Esophagus squamous epithelium (tissue), 5 donors: Measurements from ENCODE around the gene WIZ. TPM values are rescaled to one million over a fixed set of nuclear protein-coding genes. Genes with fewer than 3 reads are reported as not detected.

Source experiments
- DNase-seq: peaks from one replicate; lab custom pipeline; 2025; lab: John Stamatoyannopoulos, UW
- H3K27ac ChIP-seq, 4 donors: fragments of 200-600 bp; sonication (generic); one replicate each; pipeline ENCODE4 v1.5.1; 2016 to 2019; ENCODE audit warnings: mild to moderate bottlenecking in 1 of 4
- H3K27me3 ChIP-seq, 4 donors: fragments of 200-600 bp; sonication (generic); 1 replicate in 3 of 4; 2 replicates in 1 of 4; pipeline versions ENCODE4 v1.5.1 to v1.6.0; 2017 to 2021; ENCODE audit warnings: antibody characterized with exemption in 1 of 4
- H3K36me3 ChIP-seq, 3 donors: fragments of 200-600 bp; sonication (generic); one replicate each; pipeline ENCODE4 v1.5.1; 2016 to 2019
- H3K4me1 ChIP-seq, 3 donors: fragments of 200-600 bp; sonication (generic); one replicate each; pipeline ENCODE4 v1.5.1; 2017 to 2019
- H3K4me3 ChIP-seq, 4 donors: fragments of 200-600 bp; sonication (generic); 1 replicate in 3 of 4; 2 replicates in 1 of 4; pipeline ENCODE4 v1.5.1; 2016 to 2019; ENCODE audit warnings: mild to moderate bottlenecking in 2 of 4, moderate library complexity in 1 of 4
- H3K9me3 ChIP-seq, 3 donors: fragments of 200-600 bp; sonication (generic); one replicate each; pipeline ENCODE4 v1.5.1; 2016 to 2019
- POLR2A ChIP-seq, 4 donors: fragments of 450-650 bp; IDR thresholded peaks; one replicate each; pipeline ENCODE4 v1.6.1; 2017; ENCODE audit warnings: antibody characterized with exemption in 4 of 4, mild to moderate bottlenecking in 4 of 4, moderate library complexity in 3 of 4
- WGBS, 2 donors: methylation state at CpG; one replicate each; pipeline ENCODE4 v1.1.5; 2018; 5-methylcytosine and 5-hydroxymethylcytosine counted together
- intact Hi-C: fragments of 100-400 bp; cut with DNase I; formaldehyde crosslinking; loops from one replicate; pipeline ENCODE4 v1.15.0; 2022
- total RNA-seq, 4 donors: library from RNA; depleted of rRNA; stranded (reverse); fragments of >200 nt; gene quantifications; one replicate each; pipeline ENCODE4 v1.1.0, GENCODE V29; 2016
- TF ChIP-seq, protein P1 (sequence below), 6 experiments: fragments of 450-650 bp in 4 of 6; fragments of 200-600 bp in 2 of 6; sonication (generic) in 2 of 6; IDR thresholded peaks; one replicate each; pipeline ENCODE4 v1.5.1; 2016 to 2019; ENCODE audit warnings: antibody characterized with exemption in 6 of 6, mild to moderate bottlenecking in 4 of 6, moderate library complexity in 4 of 6
- donor health status: DM: yes; HTN: yes; CAD: no.

WIZ gene
- total RNA-seq, 4 donors from 2014 or later: 17.2 to 36.5 (median 30.0) TPM

DNA sequence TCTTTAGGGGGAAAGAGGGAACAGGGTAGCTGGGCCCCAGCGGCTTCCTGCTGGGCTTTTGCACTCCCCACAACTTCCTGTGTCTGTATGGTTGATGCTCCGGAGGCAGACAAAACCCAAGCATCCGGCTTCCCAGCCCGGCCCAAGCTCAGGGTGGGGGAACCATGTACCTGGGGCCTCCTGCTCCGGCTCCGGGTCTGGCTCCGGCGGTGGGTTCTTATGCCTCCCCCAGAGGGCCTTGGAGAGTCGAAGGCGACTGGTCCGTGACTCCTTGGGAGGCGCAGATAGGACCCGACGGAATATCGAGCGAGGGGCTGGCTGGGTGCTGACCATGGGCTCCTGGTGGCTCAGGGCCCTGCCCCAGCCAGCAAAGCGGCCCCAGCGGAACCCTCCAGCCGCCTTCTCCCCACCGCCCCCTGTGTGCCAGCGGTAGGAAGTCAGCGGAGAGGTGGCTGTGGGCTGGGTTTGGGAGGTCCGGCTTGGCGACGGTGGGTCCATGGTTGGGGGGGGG lies 14.2 kb upstream of the WIZ start:
- Histone ChIP-seq H3K27ac (peak overlapping the region; percentile 55 to 84 (median 68)), H3K27me3 (peaks cover 0 to 42% (median 0%) of the 10 kb centered on the region in 4 donors), H3K4me1 (peaks cover 0 to 26% (median 5%) of the 10 kb centered on the region in 3 donors), H3K36me3 (no peaks in the 10 kb centered on the region), H3K9me3 (no peaks in the 10 kb centered on the region), H3K4me3 (peak overlapping the region; percentile 25 to 63 (median 42))
- intact Hi-C loops: no loop called here
- peak; percentile 20 for DNase-seq
- TF ChIP-seq, protein P1, sequence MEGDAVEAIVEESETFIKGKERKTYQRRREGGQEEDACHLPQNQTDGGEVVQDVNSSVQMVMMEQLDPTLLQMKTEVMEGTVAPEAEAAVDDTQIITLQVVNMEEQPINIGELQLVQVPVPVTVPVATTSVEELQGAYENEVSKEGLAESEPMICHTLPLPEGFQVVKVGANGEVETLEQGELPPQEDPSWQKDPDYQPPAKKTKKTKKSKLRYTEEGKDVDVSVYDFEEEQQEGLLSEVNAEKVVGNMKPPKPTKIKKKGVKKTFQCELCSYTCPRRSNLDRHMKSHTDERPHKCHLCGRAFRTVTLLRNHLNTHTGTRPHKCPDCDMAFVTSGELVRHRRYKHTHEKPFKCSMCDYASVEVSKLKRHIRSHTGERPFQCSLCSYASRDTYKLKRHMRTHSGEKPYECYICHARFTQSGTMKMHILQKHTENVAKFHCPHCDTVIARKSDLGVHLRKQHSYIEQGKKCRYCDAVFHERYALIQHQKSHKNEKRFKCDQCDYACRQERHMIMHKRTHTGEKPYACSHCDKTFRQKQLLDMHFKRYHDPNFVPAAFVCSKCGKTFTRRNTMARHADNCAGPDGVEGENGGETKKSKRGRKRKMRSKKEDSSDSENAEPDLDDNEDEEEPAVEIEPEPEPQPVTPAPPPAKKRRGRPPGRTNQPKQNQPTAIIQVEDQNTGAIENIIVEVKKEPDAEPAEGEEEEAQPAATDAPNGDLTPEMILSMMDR (IDR thresholded peaks at IDR 0.05): no peak
- TF ChIP-seq POLR2A (IDR thresholded peaks at IDR 0.05): no peak
- WGBS, 2 donors: 40% methylated on average over 1 of the region's 25 CpGs; no CpG with 5 or more reads in 1 of the 2 donors

DNA sequence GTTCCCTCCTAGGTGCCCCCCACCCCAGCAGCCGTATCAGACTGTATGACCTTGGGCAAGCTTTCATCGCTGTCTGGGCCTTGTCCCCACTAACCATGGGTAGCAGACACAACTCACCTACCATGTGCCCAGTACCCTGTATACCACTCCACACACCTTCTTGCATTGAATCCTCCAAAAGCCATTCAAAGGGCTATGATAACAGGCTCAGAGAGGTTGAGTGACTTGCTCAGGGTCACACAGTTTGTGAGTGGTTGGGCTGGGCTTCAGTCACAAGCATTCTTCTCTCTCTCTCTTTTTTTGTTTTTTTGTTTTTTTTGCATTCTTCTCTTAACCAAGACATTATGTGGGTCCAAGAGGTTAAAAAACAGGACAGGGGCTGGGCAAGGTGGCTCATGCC lies 11.9 kb upstream of the WIZ start:
- TF ChIP-seq, protein P1 (IDR thresholded peaks at IDR 0.05): no peak
- no peak for TF ChIP-seq POLR2A (IDR thresholded peaks at IDR 0.05)
- WGBS, 2 donors: 79 to 86% methylated on average over 2 of the region's 2 CpGs
- Histone ChIP-seq H3K27ac (no peak overlapping the region), H3K4me3 (no peak overlapping the region), H3K36me3 (no peaks in the 10 kb centered on the region), H3K27me3 (peaks cover 0 to 42% (median 0%) of the 10 kb centered on the region in 4 donors), H3K9me3 (no peaks in the 10 kb centered on the region), H3K4me1 (peaks cover 8 to 33% (median 15%) of the 10 kb centered on the region in 3 donors)
- intact Hi-C loops: no loop called here
- no peak for DNase-seq

DNA sequence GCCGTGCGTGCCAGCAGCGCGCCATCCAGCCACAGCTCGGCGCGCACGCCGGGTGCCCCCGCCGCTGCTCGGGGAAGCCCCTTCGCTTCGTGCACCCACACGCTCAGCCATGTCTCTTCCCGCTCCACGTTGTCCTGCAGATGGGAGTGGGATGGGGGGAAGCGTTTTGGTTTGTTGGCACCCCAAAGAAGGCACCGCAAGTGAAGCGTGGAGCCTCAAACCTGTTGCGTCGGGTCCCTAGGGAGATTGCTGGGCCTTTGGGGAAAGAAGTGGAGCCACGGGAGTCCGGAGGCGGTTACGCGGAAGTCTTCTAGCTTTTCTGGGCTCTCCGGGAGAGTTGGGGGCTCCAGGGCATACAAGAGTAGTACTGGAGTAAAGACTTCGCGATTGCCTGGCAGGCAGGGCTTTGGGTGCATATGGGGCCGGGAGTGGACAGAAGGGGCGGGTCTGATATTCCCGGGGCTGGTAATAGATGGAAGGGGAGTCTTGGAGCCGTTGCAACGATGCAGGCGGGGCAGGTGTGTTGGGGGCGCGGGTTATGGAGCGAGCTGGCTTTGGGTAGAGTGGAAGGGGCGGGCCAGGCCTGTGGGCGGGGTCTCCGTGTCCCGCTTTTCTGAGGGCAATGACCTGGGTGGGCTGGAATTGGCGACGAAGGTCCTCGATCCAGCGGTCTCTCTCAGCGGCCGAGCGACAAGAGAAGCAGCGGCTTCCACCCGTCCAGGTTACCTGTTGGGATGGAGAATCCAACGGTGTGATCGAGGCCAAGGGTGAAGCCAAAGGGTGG lies 8.1 kb upstream of the WIZ start:
- WGBS, 2 donors: 23 to 25% methylated on average over 12 to 24 of the region's 54 CpGs
- TF ChIP-seq, protein P1 (IDR thresholded peaks at IDR 0.05): no peak
- TF ChIP-seq POLR2A (IDR thresholded peaks at IDR 0.05): no peak
- Histone ChIP-seq H3K4me3 (peak overlapping the region; percentile 12 to 56 (median 32)), H3K36me3 (no peaks in the 10 kb centered on the region), H3K4me1 (peaks cover 16 to 30% (median 20%) of the 10 kb centered on the region in 3 donors), H3K9me3 (no peaks in the 10 kb centered on the region), H3K27me3 (peaks cover 0 to 63% (median 3%) of the 10 kb centered on the region in 4 donors), H3K27ac (no peak overlapping the region)
- no peak for DNase-seq
- intact Hi-C loops: loop anchor here (10.0 kb wide), 1 partner anchor 97 kb away; no protein-coding TSS in a partner anchor

DNA sequence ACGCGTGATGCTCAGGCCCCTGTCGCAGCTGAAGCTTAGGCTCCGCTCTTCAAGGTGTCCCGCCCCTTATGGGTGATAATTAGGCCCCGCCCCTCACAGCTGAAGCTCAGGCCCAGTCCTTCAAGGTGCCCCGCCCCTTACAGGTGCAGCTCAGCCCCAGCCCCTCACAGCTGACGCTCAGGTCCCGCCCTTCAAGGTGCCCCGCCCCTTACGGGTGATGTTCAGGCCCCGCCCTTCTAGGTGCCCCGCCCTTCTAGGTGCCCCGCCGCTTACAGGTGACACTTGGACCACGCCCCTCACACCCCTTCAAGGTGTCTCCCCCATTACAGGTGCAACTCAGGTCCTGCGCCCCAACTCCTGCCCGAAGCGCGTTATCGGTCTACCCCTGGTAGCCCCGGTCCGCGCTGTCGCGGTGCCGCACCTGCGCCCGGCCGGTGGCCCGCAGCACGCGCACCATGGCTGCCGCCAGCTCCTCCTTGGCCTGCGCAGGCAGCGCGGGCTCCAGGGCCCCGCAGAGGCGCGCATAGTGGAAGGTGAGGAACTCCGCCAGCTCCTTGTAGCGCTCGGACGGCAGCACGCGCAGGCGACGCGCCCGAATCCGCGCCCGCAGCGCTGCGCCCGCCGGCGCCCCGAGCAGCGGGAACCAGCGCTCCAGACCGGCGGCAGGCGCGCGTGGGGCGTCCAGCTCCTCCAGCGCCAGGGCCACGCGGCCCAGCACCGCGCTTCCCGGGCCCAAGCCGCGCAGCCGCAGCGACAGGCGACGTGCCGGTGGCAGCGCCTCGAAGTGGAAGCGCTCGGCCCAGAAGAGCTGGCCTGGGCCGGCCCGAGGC lies 7.3 kb upstream of the WIZ start:
- 25 to 57% methylated on average over 4 to 20 of the region's 86 CpGs for WGBS, 2 donors
- Histone ChIP-seq H3K4me1 (peaks cover 20 to 38% (median 24%) of the 10 kb centered on the region in 3 donors), H3K4me3 (peak overlapping the region; percentile 12 to 56 (median 32)), H3K27me3 (peaks cover 0 to 63% (median 3%) of the 10 kb centered on the region in 4 donors), H3K27ac (peak overlapping the region in 1 of 4 donors; percentile 17), H3K9me3 (no peaks in the 10 kb centered on the region), H3K36me3 (no peaks in the 10 kb centered on the region)
- intact Hi-C loops: loop anchor here (10.0 kb wide), 1 partner anchor 98 kb away; no protein-coding TSS in a partner anchor
- DNase-seq: no peak
- no peak for TF ChIP-seq POLR2A (IDR thresholded peaks at IDR 0.05)
- TF ChIP-seq, protein P1 (IDR thresholded peaks at IDR 0.05): no peak
